PC-9 (cell line): ENCODE results near the gene TSG101.

ENCODE experiments used
- CTCF ChIP-seq: fragments of 200-600 bp; sonication (generic); conservative IDR thresholded peaks from 2 replicates; pipeline ENCODE4 v1.6.1; 2017; ENCODE audit warnings: mixed run types, antibody characterized with exemption, mild to moderate bottlenecking, moderate library complexity
- EZH2 ChIP-seq: fragments of 200-600 bp; sonication (generic); IDR thresholded peaks from 2 replicates; pipeline ENCODE4 v1.8.0; 2017; ENCODE audit warnings: antibody characterized with exemption, low read depth

GRCh38 chr11:18491924-18492323 is 34.8 kb downstream of the TSG101 start:
- TF ChIP-seq CTCF, result no peak
- no peak for TF ChIP-seq EZH2
